Stimulated activated CD8-positive, alpha-beta memory T cell treated with anti-CD3 and anti-CD28 coated beads, Interleukin-12 subunit alpha, Interleukin-12 subunit beta, amount 100 ng/mL, for 24 hours (primary cell): ENCODE measurements around the gene ERGIC1.
A peak's percentile ranks its signal among the peaks of the same experiment; 100 is the strongest.
"Not testable (repeated sequence)": the region's sequence is repeated elsewhere in the genome, so short reads cannot be mapped to it uniquely, and the experiment has no call there.

ENCODE experiments used
- DNase-seq: peaks from one replicate; pipeline ENCODE4 v3.0.0-alpha.2; 2020; ENCODE audit errors: extremely low read depth

Gene ERGIC1, protein sequence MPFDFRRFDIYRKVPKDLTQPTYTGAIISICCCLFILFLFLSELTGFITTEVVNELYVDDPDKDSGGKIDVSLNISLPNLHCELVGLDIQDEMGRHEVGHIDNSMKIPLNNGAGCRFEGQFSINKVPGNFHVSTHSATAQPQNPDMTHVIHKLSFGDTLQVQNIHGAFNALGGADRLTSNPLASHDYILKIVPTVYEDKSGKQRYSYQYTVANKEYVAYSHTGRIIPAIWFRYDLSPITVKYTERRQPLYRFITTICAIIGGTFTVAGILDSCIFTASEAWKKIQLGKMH

DNA sequence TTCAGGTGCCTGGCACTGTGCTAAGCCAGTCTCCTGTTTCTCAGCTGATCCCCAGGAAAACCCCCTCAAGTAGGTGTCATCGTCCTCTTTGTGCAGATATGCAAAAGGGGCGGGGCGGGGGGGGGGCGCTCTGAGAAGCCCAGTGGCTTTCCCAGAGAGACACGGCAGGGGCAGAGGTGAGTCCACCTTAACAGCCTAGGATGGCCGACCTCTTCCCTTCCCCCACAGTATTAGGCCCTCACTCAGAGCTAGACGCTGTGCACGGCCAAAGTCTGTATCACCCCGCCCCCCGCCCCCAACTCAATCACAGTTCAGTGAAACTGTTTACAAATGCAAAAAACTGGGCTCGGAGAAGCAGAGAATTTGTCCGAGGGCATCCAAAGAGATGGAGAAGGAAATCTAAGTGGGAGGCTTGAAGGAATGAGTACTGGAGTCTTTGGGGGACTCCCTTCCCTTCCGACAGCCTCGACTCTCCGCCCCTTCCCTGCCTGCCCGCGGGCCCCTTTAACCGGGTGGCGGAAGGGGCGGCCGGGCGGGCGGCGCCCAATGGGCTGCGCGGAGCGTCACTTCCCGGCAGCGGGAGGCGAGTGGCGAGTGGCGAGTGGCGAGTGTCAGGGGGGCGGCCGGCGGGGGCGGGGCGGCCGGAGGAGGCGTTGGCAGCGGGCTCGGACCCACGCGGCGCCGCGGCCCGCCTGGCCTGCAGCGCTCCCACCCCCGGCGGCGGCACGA is at the start of gene ERGIC1:
Gene ERGIC1, plus strand, starts transcription at position 566 of the 729 bp plus-strand sequence. Its CDS starts 163 bp downstream, at position 729.
- DNase-seq, result peak; percentile 41

- no peak for DNase-seq
These were observed 48.5 kb upstream of the ERGIC1 start for GRCh38 chr5:172785429-172786088.

DNA sequence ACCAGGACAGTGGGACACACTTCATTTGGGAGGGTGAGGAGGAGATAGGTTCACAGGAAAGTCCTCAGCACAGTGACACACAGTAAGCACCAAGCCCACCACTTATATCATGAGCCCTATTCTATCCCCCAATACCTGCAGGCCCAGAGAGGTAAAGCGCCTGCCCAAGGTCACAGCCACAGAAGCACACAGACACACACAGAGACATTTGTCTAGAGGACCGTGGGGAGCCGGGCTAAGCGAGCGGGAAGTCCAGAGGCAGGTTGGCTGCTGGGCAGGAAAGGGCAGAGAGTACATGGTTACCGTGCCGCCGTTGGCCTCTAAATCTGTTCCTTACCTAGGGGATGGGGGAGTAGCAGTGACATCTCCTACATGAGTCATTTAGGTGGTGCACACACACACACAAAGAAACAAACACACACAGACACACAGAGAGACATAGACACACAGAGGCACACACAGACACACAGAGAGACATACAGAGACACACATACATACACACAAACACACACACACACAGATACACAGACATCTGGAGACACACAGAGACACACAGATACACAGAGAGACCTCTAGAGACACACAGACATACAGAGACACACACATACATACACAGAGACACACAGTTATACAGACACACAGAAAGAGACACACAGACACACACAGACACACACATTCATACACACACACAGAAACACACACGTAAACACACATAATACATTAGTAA is 47.2 kb upstream of the ERGIC1 start:
- no peak for DNase-seq

- not testable (repeated sequence) for DNase-seq
These were observed 46.5 kb upstream of the ERGIC1 start for GRCh38 chr5:172787538-172787937.

DNA sequence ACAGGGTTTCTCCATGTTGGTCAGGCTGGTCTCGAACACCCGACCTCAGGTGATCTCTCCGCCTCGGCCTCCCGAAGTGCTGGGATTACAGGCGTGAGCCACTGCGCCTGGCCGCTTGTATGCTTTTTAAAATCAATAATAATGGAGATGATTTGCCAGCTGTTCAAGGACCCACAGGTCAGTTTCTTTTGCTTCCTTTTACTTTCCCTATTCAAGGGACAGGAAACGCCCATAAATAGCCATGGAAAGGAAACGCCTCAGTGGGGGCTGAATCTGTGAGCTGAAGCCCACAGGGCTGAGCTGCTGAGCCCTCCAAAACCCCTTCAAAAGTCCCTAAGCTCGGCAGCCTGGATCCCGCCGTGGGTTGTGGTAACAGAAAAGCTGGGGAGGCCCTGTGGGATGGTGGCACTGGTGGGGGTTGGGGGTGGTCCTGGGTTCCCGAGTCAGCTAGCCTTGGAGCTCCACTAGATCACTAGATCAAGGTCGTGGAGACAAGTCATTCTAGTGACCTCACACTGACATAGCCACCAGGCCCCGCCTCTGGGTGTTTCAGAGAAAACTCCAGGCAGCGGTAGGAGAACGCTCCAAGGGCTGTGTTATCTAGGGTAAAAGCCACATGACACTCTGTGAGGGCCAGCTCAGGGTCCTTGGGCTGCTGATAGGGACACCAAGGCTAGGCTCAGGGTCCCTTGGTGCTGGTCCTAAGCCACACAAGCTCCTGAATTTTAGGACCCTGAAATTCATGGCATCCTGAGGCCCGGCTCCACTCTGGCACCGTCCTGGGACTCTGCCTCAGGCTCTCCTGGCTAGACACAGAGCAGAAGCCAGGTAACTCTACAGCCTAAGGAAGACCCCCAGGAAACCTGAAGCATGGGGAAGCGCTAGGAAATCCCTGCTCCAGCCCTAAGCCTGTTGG is 45.0 kb upstream of the ERGIC1 start:
- no peak for DNase-seq

GRCh38 chr5:172789687-172790495 is 44.2 kb upstream of the ERGIC1 start:
- no peak for DNase-seq

DNA sequence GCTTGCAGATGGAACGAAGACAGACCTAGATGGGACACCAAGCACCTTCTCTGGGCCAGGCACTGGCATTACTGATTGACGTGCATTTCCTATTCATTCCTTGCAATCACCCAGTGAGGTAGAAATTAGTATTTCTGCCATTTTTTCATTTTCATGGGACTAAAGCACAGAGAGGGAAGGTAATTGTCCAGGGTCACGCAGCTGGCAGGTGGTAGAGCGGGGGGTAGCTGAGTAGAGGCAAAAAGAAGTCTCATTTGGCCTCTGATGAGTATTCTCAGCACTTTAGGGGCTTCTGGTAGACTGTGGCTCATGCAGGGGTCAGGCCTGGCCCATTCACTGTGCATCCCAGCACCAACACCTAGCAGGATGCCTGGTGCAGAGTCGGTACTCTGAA is 43.6 kb upstream of the ERGIC1 start:
- no peak for DNase-seq

- DNase-seq, result no peak
These were observed 42.8 kb upstream of the ERGIC1 start for GRCh38 chr5:172791286-172791685.

DNA sequence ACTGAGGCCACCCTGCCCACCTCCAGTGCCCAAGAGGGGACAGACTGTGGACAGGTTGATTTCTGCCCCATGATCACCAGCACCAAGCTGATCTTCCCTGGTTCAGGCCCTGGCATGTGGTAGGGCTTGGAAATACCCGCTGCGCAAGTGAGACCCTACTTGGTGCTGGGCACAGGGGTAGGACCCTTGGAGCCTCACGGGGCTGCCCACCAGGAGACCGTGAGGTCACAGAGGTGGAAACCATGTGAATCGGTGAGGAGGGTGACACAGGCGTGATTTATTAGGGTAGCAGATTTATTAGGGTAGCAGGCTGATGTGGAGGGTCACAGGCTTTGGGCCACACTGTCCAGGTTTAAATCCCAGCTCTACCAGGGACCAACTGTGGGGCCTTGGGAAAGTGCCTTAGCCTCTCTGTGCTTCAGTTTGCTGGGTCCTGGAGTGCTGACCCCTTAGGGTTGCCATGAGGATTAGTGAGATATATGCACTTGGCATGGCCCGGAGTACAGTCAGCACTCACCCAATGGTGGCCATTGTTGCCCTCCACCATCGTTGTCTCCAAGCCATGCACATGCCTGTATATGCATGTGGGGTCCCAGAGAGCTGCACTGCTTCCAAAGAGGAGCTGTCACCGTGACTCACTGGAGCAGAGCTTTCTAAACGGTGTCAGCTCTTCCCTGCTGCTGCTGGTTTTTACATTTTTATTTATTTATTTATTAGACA is 42.2 kb upstream of the ERGIC1 start:
- DNase-seq, result no peak

GRCh38 chr5:172792701-172793570 is 41.1 kb upstream of the ERGIC1 start:
- no peak for DNase-seq

DNA sequence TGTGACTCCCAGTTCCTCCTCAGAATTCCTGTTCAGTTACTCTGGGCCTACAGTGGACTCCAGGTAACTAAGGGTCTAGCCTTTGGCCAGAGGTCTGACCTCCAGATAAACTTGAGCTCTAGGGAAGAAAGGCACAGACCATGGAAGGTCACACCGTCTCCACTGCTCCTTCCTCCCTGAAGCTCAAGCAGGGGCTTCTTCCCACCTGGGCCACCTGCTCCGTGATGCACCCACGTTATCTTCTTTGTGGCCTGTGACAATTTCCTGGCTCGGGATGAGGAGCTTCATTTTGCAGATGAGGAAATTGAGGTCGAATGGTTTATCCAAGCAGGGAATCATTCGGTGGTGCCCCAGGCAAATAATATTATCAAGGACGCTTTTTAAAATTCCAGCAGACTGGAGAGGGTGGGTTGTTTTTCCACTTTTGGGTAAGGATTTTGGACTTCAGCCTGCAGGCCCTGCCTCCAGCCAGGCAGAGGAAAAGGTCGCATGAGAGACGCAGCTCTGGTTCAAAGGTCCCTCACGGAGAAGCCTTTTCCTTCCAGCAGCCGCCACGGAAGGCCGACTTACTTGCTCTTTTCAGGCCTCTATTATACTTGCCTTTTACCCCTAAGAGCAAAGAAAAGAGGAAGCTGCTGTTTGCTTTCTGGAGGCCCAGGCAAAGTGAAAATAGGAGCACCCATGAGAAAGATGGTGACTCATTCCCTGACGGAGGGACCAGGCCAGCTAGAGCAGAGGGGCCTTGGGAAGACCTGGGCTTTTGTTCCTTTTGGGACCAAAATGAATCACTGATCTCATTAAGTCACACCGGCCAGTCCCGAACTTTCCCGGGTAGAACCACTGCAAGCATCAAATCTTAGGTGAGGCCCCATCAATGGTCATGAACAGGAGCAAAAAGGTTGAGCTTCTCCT is 40.2 kb upstream of the ERGIC1 start:
- DNase-seq, result no peak

DNA sequence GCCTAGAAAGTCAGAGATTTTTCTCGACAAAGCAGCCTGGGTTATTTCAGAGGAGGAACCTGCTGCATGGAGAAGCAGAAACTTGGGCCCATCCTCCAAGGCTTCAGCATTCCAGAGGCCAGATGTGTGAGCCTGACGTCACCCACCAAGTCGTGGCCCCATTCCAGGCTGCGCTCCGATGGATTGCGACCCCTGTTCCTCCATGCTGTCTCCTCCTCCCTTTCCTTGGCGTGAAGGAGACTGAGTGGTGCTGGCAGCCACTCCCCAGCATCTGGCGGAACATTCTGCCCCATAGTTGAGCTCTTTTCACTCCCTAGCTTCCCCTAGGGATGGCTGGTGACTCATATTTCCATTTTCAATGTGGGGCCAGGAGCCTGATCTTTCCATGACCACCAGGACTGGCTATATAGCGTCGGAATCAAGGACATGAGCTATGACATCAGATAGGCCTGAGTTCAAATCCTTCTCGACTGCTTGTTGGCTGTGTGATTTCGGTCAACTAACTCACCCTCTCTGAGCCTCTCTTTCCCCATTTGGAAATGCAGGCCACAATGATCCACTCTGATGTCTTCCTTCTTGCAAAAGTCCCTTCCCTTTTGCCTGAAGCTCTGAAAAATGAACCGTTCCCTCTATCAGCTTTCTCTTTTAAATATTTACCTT is 38.6 kb upstream of the ERGIC1 start:
- no peak for DNase-seq

- DNase-seq, result no peak
These were observed 37.7 kb upstream of the ERGIC1 start for GRCh38 chr5:172796306-172796705.

- DNase-seq, result no peak
These were observed 36.3 kb upstream of the ERGIC1 start for GRCh38 chr5:172797771-172798191.

- no peak for DNase-seq
These were observed 35.4 kb upstream of the ERGIC1 start for GRCh38 chr5:172798422-172799215.

DNA sequence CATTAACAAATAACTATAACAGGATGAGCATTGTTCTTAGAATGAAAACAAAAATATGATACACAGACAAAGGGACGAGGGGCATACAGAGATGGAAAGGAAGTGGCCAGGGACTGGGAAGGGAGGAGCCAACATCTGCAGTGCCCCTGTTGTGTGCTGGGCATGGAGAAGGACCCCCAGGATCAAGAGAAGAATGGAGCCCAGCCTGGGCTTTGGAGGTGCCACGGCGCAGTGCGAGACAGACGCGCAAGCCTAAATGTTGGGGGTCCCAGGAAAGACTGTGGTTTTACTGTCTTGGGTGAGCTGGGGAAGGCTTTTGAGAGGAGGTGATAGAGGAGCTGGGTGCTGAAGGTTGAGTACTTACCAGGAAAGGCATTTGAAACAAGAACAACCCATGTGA is 34.6 kb upstream of the ERGIC1 start:
- no peak for DNase-seq
